ENCODE data around the gene FIGLA.

- TF ChIP-seq, protein P1, sequence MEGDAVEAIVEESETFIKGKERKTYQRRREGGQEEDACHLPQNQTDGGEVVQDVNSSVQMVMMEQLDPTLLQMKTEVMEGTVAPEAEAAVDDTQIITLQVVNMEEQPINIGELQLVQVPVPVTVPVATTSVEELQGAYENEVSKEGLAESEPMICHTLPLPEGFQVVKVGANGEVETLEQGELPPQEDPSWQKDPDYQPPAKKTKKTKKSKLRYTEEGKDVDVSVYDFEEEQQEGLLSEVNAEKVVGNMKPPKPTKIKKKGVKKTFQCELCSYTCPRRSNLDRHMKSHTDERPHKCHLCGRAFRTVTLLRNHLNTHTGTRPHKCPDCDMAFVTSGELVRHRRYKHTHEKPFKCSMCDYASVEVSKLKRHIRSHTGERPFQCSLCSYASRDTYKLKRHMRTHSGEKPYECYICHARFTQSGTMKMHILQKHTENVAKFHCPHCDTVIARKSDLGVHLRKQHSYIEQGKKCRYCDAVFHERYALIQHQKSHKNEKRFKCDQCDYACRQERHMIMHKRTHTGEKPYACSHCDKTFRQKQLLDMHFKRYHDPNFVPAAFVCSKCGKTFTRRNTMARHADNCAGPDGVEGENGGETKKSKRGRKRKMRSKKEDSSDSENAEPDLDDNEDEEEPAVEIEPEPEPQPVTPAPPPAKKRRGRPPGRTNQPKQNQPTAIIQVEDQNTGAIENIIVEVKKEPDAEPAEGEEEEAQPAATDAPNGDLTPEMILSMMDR (IDR thresholded peaks at IDR 0.05) = no peak
- TF ChIP-seq POLR2A (IDR thresholded peaks at IDR 0.05) = no peak
Observed at GRCh38 chr2:70831861-70832260, 41.4 kb upstream of the FIGLA start.

Data from thyroid gland (tissue), 4 donors.